Activated T-cell treated with anti-CD3 and anti-CD28 coated beads, Interleukin-2, amount 50 U/mL, for 48 hours (primary cell): ENCODE results near the gene CPED1.

ENCODE experiments used
- DNase-seq, 2 experiments: peaks; one replicate each; pipeline ENCODE4 v3.0.0-alpha.2; 2020

CPED1 gene

GRCh38 chr7:121334875-121335648, 346.6 kb downstream of the CPED1 start:
- no peak for DNase-seq

- DNase-seq: no peak
Observed at GRCh38 chr7:121336579-121336978, 348.1 kb downstream of the CPED1 start.

GRCh38 chr7:121337398-121337797, 348.9 kb downstream of the CPED1 start:
- no peak for DNase-seq

GRCh38 chr7:121339082-121339481, 350.6 kb downstream of the CPED1 start:
- DNase-seq: no peak

- DNase-seq: no peak
Observed at GRCh38 chr7:121341933-121342332, 353.4 kb downstream of the CPED1 start.

GRCh38 chr7:121342631-121343030, 354.1 kb downstream of the CPED1 start:
- no peak for DNase-seq

- no peak for DNase-seq
Observed at GRCh38 chr7:121343302-121343701, 354.8 kb downstream of the CPED1 start.

- DNase-seq: no peak
Observed at GRCh38 chr7:121344093-121344492, 355.6 kb downstream of the CPED1 start.

- DNase-seq: no peak
Observed at GRCh38 chr7:121344497-121344896, 356.0 kb downstream of the CPED1 start.
